Fibroblast of lung (primary cell): Measurements from ENCODE around the gene ARFGAP2. TPM values are rescaled to one million over a fixed set of nuclear protein-coding genes. Genes with fewer than 3 reads are reported as not detected.
"Not testable (repeated sequence)": the region's sequence is repeated elsewhere in the genome, so short reads cannot be mapped to it uniquely, and the experiment has no call there.

Source experiments
- DNase-seq, 2 donors: peaks; one replicate each; pipeline versions ENCODE4 v3.0.0 to v3.0.0-alpha.2; 2010; ENCODE audit warnings: low read depth in 2 of 2
- H2AFZ ChIP-seq: 2 replicates; pipeline ENCODE4 v1.5.1; 2012; ENCODE audit warnings: low read length, control low read depth, inconsistent platforms
- H3K27ac ChIP-seq: 2 replicates; pipeline ENCODE4 v1.5.1; 2011; ENCODE audit warnings: low read length, control low read depth; ENCODE audit not compliant: insufficient read depth
- H3K27me3 ChIP-seq: 2 replicates; pipeline ENCODE4 v1.5.1; 2011; ENCODE audit warnings: mild to moderate bottlenecking, low read length; ENCODE audit not compliant: control insufficient read depth, insufficient read depth
- H3K36me3 ChIP-seq: 2 replicates; pipeline ENCODE4 v1.5.1; 2011; ENCODE audit warnings: low read length; ENCODE audit not compliant: control insufficient read depth, insufficient read depth
- H3K4me1 ChIP-seq: 2 replicates; pipeline ENCODE4 v1.5.1; 2011; ENCODE audit warnings: low read length; ENCODE audit not compliant: control insufficient read depth, insufficient read depth; ENCODE audit errors: extremely low read depth
- H3K4me2 ChIP-seq: 2 replicates; pipeline ENCODE4 v1.5.1; 2011; ENCODE audit warnings: low read length, control low read depth; ENCODE audit not compliant: insufficient read depth; ENCODE audit errors: extremely low read depth
- H3K4me3 ChIP-seq, 4 experiments: fragments of 200-600 bp in 1 of 4; sonication (generic) in 1 of 4; replicated peaks in 1 of 4; 2 replicates each; pipeline ENCODE4 v1.5.1; 2011 to 2016; ENCODE audit warnings: low read length in 4 of 4, low read depth in 3 of 4, mild to moderate bottlenecking in 3 of 4, control low read depth in 2 of 4, inconsistent platforms in 1 of 4, mixed read lengths in 1 of 4; ENCODE audit not compliant: insufficient read depth in 1 of 4; ENCODE audit errors: control extremely low read depth in 1 of 4
- H3K79me2 ChIP-seq: 2 replicates; pipeline ENCODE4 v1.5.1; 2012; ENCODE audit warnings: mild to moderate bottlenecking, low read length, inconsistent platforms; ENCODE audit not compliant: control insufficient read depth, insufficient read depth
- H3K9ac ChIP-seq: 2 replicates; pipeline ENCODE4 v1.5.1; 2011; ENCODE audit warnings: mild to moderate bottlenecking, low read length, control low read depth; ENCODE audit not compliant: insufficient read depth
- H3K9me3 ChIP-seq: 2 replicates; pipeline ENCODE4 v1.5.1; 2012; ENCODE audit warnings: low read depth, low read length; ENCODE audit not compliant: control insufficient read depth, insufficient read depth
- H4K20me1 ChIP-seq: 2 replicates; pipeline ENCODE4 v1.5.1; 2011; ENCODE audit warnings: low read length; ENCODE audit not compliant: control insufficient read depth, insufficient read depth; ENCODE audit errors: extremely low read depth
- CTCF ChIP-seq, 2 donors: IDR thresholded peaks in 1 of 2; conservative IDR thresholded peaks in 1 of 2; 1 replicate in 1 of 2; 2 replicates in 1 of 2; pipeline ENCODE4 v1.5.1; 2011 to 2012; ENCODE audit warnings: low read length in 2 of 2, control low read depth in 1 of 2, inconsistent platforms in 1 of 2, low read depth in 1 of 2, mild to moderate bottlenecking in 1 of 2
- EZH2 ChIP-seq: IDR thresholded peaks from 2 replicates; pipeline ENCODE4 v1.5.1; 2012; ENCODE audit warnings: low read length, control low read depth, mild to moderate bottlenecking; ENCODE audit errors: missing control alignments
- polyA plus RNA-seq, 2 donors: library from polyadenylated mRNA; depleted of rRNA in 1 of 2; stranded (reverse) in 1 of 2; unstranded in 1 of 2; fragments of >200 nt; gene quantifications; 2 replicates each; pipeline ENCODE4 v1.2.1, GENCODE V29; 2011 to 2012; ENCODE audit warnings: missing spikeins in 1 of 2
- total RNA-seq: library from RNA; depleted of rRNA; stranded (reverse); fragments of >200 nt; gene quantifications from 2 replicates; pipeline ENCODE4 v1.2.1, GENCODE V29; 2014

ARFGAP2 gene
- total and polyA plus RNA-seq, 2 donors (not counting 1 experiment from before 2014, with no cell fraction given) = 50.1 to 80.4 TPM

DNA sequence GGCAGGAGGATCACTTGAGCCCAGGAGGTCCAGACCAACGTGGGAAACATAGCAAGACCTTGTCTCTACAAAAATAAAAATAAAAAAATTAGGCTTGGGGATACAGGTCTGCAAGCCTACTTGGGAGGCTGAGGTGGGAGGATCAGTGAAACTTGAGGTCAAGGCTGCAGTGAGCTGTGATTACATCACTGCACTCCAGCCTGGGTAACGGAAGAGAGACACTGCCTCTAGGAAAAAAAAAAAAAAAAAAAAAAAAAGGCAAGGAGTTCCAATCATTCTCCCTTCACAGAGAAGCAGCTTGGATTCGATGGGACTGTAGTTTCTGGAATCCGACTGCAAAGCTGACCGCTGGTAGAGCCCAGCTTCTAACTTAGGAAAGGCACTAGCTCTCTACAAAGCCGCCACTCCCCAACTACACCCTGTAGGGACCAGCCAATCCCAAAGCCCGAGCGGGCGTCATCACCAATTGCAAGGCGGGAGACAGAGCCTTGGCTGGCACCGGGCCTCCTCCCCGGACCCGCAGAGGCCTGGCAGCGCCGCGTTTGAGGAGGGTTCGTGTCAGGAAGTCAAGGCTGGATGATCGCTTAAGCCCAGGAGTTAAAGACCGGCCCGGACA is 37.4 kb upstream of the ARFGAP2 start:
- Histone ChIP-seq H3K27me3 (no peaks in the 10 kb centered on the region), H3K36me3 (peaks cover 2% of the 10 kb centered on the region), H3K9me3 (no peaks in the 10 kb centered on the region), H3K4me1 (peaks cover 13% of the 10 kb centered on the region), H3K4me3 (peak overlapping the region in 3 of 4 experiments; percentile 47 to 94 (median 60)), H3K27ac (peak overlapping the region; percentile 96), H3K9ac (peak overlapping the region; percentile 32), H3K79me2 (peaks cover 18% of the 10 kb centered on the region), H3K4me2 (peak overlapping the region; percentile 26), H2AFZ (peak overlapping the region; percentile 63), H4K20me1 (no peaks in the 10 kb centered on the region)
- DNase-seq = peak; percentile 86 to 88
- TF ChIP-seq EZH2 (no peak), CTCF (conservative IDR thresholded peaks at IDR 0.05 in 1 of 2, IDR thresholded peaks at IDR 0.05 in 1 of 2; ENCODE audit: low read depth in 1 of 2, low read length in 2 of 2) (no peak)

DNA sequence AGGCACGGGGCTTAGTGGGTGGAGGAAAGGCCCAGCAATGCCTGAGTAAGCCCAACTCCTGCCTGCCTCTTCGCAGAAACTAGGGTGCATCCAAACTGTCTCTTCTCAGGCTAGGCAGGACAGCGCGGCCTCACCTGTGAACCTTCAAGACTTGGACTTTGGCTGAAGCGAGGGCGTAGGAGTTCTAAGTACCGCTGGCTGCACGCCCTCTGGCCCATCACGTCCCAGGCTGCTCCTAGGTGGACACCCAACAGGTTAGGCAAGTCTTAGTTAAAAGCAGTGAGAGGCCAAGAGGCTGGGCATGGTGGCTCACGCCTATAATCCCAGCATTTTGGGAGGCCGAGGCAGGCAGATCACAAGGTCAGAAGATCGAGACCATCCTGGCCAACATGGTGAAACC is 36.3 kb upstream of the ARFGAP2 start:
- TF ChIP-seq CTCF (conservative IDR thresholded peaks at IDR 0.05 in 1 of 2, IDR thresholded peaks at IDR 0.05 in 1 of 2; ENCODE audit: low read depth in 1 of 2, low read length in 2 of 2) = no peak
- TF ChIP-seq EZH2 = no peak
- Histone ChIP-seq H3K79me2 (peaks cover 13% of the 10 kb centered on the region), H3K4me1 (peaks cover 11% of the 10 kb centered on the region)

GRCh38 chr11:47208628-47209027 is 31.9 kb upstream of the ARFGAP2 start:
- Histone ChIP-seq H3K36me3 (no peaks in the 10 kb centered on the region), H2AFZ (no peak overlapping the region), H3K9ac (no peak overlapping the region), H3K27ac (no peak overlapping the region), H3K79me2 (no peaks in the 10 kb centered on the region), H3K4me2 (no peak overlapping the region), H3K4me1 (peaks cover 5% of the 10 kb centered on the region), H3K4me3 (no peak overlapping the region), H3K27me3 (no peaks in the 10 kb centered on the region), H4K20me1 (no peaks in the 10 kb centered on the region), H3K9me3 (no peaks in the 10 kb centered on the region)
- no peak for DNase-seq
- TF ChIP-seq CTCF (conservative IDR thresholded peaks at IDR 0.05 in 1 of 2, IDR thresholded peaks at IDR 0.05 in 1 of 2; ENCODE audit: low read depth in 1 of 2, low read length in 2 of 2) (no peak), EZH2 (no peak)

More for the DNA sequence above, 36.3 kb upstream of the ARFGAP2 start:
- Histone ChIP-seq H3K4me3 (no peak overlapping the region), H4K20me1 (no peaks in the 10 kb centered on the region), H3K27me3 (no peaks in the 10 kb centered on the region), H3K4me2 (no peak overlapping the region), H3K27ac (no peak overlapping the region), H3K36me3 (peaks cover under 1% of the 10 kb centered on the region), H3K9ac (no peak overlapping the region), H2AFZ (no peak overlapping the region), H3K9me3 (no peaks in the 10 kb centered on the region)
- no peak for DNase-seq

DNA sequence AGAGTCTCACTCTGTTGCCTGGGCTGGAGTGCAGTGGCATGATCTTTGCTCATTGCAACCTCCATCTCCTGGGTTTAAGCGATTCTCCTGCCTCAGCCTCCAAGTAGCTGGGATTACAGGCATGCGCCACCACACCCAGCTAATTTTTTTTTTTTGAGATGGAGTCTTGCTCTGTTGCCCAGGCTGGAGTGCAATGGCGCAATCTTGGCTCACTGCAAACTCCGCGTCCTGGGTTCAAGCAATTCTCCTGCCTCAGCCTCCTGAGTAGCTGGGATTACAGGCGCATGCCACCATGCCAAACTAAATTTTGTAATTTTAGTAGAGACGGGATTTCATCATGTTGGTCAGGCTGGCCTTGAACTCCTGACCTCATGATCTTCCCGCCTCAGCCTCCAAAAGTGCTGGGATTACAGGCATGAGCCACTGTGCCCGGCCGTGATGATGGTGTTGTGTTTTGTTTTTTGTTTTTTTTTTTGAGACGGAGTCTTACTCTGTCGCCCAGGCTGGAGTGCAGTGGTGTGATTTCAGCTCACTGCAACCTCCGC is 31.4 kb upstream of the ARFGAP2 start:
- DNase-seq, H3K27ac ChIP-seq, H3K9me3 ChIP-seq, H3K9ac ChIP-seq, H3K79me2 ChIP-seq, H3K4me3 ChIP-seq, H3K4me1 ChIP-seq, H4K20me1 ChIP-seq, H3K4me2 ChIP-seq, H3K36me3 ChIP-seq, H3K27me3 ChIP-seq, H2AFZ ChIP-seq: not testable (repeated sequence)
